GM18498 (cell line): ENCODE results near the gene FOXB1.

Experiments
- ATAC-seq: cut with Tn5 transposase; IDR thresholded peaks from one replicate; pipeline ENCODE4 v1.9.1; 2021; ENCODE audit warnings: mild to moderate bottlenecking, moderate library complexity; ENCODE audit not compliant: unreplicated experiment

Gene FOXB1

GRCh38 chr15:60017538-60018520, 13.7 kb downstream of the FOXB1 start:
- no peak for ATAC-seq

GRCh38 chr15:60020736-60021135, 16.6 kb downstream of the FOXB1 start:
- no peak for ATAC-seq

GRCh38 chr15:60021589-60022378, 17.7 kb downstream of the FOXB1 start:
- no peak for ATAC-seq

- no peak for ATAC-seq
These were observed 18.2 kb downstream of the FOXB1 start for GRCh38 chr15:60022379-60022741.

GRCh38 chr15:60026555-60026954, 22.4 kb downstream of the FOXB1 start:
- ATAC-seq, result no peak

GRCh38 chr15:60035344-60035743, 31.2 kb downstream of the FOXB1 start:
- ATAC-seq, result no peak

- ATAC-seq, result no peak
These were observed 35.2 kb downstream of the FOXB1 start for GRCh38 chr15:60039316-60039715.

- ATAC-seq, result no peak
These were observed 39.8 kb downstream of the FOXB1 start for GRCh38 chr15:60043744-60044435.

GRCh38 chr15:60044636-60045270, 40.6 kb downstream of the FOXB1 start:
- no peak for ATAC-seq

- ATAC-seq, result no peak
These were observed 43.6 kb downstream of the FOXB1 start for GRCh38 chr15:60047701-60048100.

- ATAC-seq, result no peak
These were observed 45.8 kb downstream of the FOXB1 start for GRCh38 chr15:60049948-60050347.

GRCh38 chr15:60052796-60053195, 48.7 kb downstream of the FOXB1 start:
- ATAC-seq, result no peak

- ATAC-seq, result no peak
These were observed 50.4 kb downstream of the FOXB1 start for GRCh38 chr15:60054472-60054871.
